LHCN-M2 (cell line): ENCODE measurements around the gene HOXB5. TPM values are rescaled to one million over a fixed set of nuclear protein-coding genes. Genes with fewer than 3 reads are reported as not detected.
A peak's percentile ranks its signal among the peaks of the same experiment; 100 is the strongest.

ENCODE experiments used
- DNase-seq: peaks from one replicate; pipeline ENCODE4 v3.0.0-alpha.2; 2012; ENCODE audit warnings: low read depth
- total RNA-seq: library from RNA; depleted of rRNA; stranded (reverse); fragments of >200 nt; gene quantifications from 2 replicates; pipeline ENCODE4 v1.2.3, GENCODE V29; 2014

HOXB5 gene
- total RNA-seq, 1 experiment from 2014 or later, result 1.8 TPM

GRCh38 chr17:48629411-48629759 lies 35.8 kb upstream of the HOXB5 start:
- no peak for DNase-seq

- DNase-seq, result no peak
These were observed 35.3 kb upstream of the HOXB5 start for GRCh38 chr17:48628649-48629410.

GRCh38 chr17:48627623-48628521 lies 34.3 kb upstream of the HOXB5 start:
- no peak for DNase-seq

GRCh38 chr17:48627118-48627597 lies 33.6 kb upstream of the HOXB5 start:
- DNase-seq, result no peak

- peak; percentile 48 for DNase-seq
These were observed 32.9 kb upstream of the HOXB5 start, which contains the start of gene HOXB9 for GRCh38 chr17:48626245-48627117. Gene HOXB9 (minus strand): TSS chr17:48626358. CDS start chr17:48626269, 89 bp downstream.

- DNase-seq, result peak; percentile 33
These were observed 32.1 kb upstream of the HOXB5 start for GRCh38 chr17:48625495-48626244.

- DNase-seq, result peak; percentile 24
These were observed 31.2 kb upstream of the HOXB5 start for GRCh38 chr17:48624544-48625494.

- no peak for DNase-seq
These were observed 30.5 kb upstream of the HOXB5 start for GRCh38 chr17:48624118-48624517.

GRCh38 chr17:48623583-48623982 lies 30.0 kb upstream of the HOXB5 start:
- no peak for DNase-seq

- no peak for DNase-seq
These were observed 29.3 kb upstream of the HOXB5 start for GRCh38 chr17:48622857-48623256.

- DNase-seq, result no peak
These were observed 28.1 kb upstream of the HOXB5 start for GRCh38 chr17:48621410-48622392.

- no peak for DNase-seq
These were observed 27.0 kb upstream of the HOXB5 start for GRCh38 chr17:48620461-48621139.

- no peak for DNase-seq
These were observed 26.4 kb upstream of the HOXB5 start for GRCh38 chr17:48619826-48620449.

- peak; percentile 84 for DNase-seq
These were observed 24.8 kb upstream of the HOXB5 start for GRCh38 chr17:48618256-48618896.

GRCh38 chr17:48617471-48618255 lies 24.1 kb upstream of the HOXB5 start:
- DNase-seq, result no peak
